Testis (tissue), 2 donors: ENCODE data around the gene PEX3.

Source experiments
- POLR2A ChIP-seq: fragments of 450-650 bp; IDR thresholded peaks from one replicate; pipeline ENCODE4 v1.6.1; 2017; ENCODE audit warnings: antibody characterized with exemption, mild to moderate bottlenecking, moderate library complexity
- TF ChIP-seq, protein P1 (sequence below), 3 experiments: fragments of 450-650 bp in 2 of 3; fragments of 200-600 bp in 1 of 3; sonication (generic) in 1 of 3; IDR thresholded peaks; one replicate each; pipeline ENCODE4 v1.5.1; 2016 to 2019; ENCODE audit warnings: antibody characterized with exemption in 3 of 3, mild to moderate bottlenecking in 2 of 3, moderate library complexity in 1 of 3

- TF ChIP-seq, protein P1, sequence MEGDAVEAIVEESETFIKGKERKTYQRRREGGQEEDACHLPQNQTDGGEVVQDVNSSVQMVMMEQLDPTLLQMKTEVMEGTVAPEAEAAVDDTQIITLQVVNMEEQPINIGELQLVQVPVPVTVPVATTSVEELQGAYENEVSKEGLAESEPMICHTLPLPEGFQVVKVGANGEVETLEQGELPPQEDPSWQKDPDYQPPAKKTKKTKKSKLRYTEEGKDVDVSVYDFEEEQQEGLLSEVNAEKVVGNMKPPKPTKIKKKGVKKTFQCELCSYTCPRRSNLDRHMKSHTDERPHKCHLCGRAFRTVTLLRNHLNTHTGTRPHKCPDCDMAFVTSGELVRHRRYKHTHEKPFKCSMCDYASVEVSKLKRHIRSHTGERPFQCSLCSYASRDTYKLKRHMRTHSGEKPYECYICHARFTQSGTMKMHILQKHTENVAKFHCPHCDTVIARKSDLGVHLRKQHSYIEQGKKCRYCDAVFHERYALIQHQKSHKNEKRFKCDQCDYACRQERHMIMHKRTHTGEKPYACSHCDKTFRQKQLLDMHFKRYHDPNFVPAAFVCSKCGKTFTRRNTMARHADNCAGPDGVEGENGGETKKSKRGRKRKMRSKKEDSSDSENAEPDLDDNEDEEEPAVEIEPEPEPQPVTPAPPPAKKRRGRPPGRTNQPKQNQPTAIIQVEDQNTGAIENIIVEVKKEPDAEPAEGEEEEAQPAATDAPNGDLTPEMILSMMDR (IDR thresholded peaks at IDR 0.05), result no peak
- no peak for TF ChIP-seq POLR2A
Observed at GRCh38 chr6:143432588-143432987, 18.0 kb upstream of the PEX3 start.
